GM10266 (cell line): ENCODE measurements around the gene TAF1L.
"Not testable (repeated sequence)": the region's sequence is repeated elsewhere in the genome, so short reads cannot be mapped to it uniquely, and the experiment has no call there.

ENCODE experiments used
- DNase-seq: peaks from one replicate; pipeline ENCODE4 v3.0.0; 2012; ENCODE audit errors: extremely low spot score
- CTCF ChIP-seq: IDR thresholded peaks from 2 replicates; pipeline ENCODE4 v1.5.1; 2012; ENCODE audit warnings: mild to moderate bottlenecking, low read depth; ENCODE audit not compliant: control insufficient read depth, insufficient read depth; ENCODE audit errors: missing control alignments

The TAF1L gene

GRCh38 chr9:32647671-32648070 is 12.2 kb upstream of the TAF1L start:
- TF ChIP-seq CTCF = no peak
- DNase-seq = no peak

GRCh38 chr9:32644698-32645097 is 9.2 kb upstream of the TAF1L start:
- TF ChIP-seq CTCF = no peak
- DNase-seq = no peak

- not testable (repeated sequence) for DNase-seq
These were observed 2.3 kb downstream of the TAF1L start for GRCh38 chr9:32633151-32633550.

GRCh38 chr9:32631991-32632390 is 3.5 kb downstream of the TAF1L start:
- no peak for DNase-seq

GRCh38 chr9:32627394-32627954 is 8.0 kb downstream of the TAF1L start:
- no peak for TF ChIP-seq CTCF
- no peak for DNase-seq

More at GRCh38 chr9:32631991-32632390, 3.5 kb downstream of the TAF1L start:
- TF ChIP-seq CTCF = no peak

- TF ChIP-seq CTCF = no peak
These were observed 10.1 kb downstream of the TAF1L start for GRCh38 chr9:32625320-32625719.

GRCh38 chr9:32622948-32623347 is 12.5 kb downstream of the TAF1L start:
- DNase-seq = no peak
- no peak for TF ChIP-seq CTCF

More at GRCh38 chr9:32625320-32625719, 10.1 kb downstream of the TAF1L start:
- no peak for DNase-seq

- DNase-seq = no peak
- TF ChIP-seq CTCF = no peak
These were observed 17.2 kb downstream of the TAF1L start for GRCh38 chr9:32618261-32618660.
